ENCODE data around the gene CLCN1.
"Not testable (repeated sequence)": the region's sequence is repeated elsewhere in the genome, so short reads cannot be mapped to it uniquely, and the experiment has no call there.

CLCN1 gene

GRCh38 chr7:143315776-143316175 is at the start of gene CLCN1:
Gene CLCN1 (plus strand): TSS chr7:143316111. CDS start chr7:143316213, 102 bp downstream.
- no peak for FAIRE-seq
- DNase-seq (ENCODE audit: insufficient read length, low spot score), result no peak

- DNase-seq (ENCODE audit: insufficient read length, low spot score), result no peak
- no peak for FAIRE-seq
Observed at GRCh38 chr7:143269251-143269650, 46.7 kb upstream of the CLCN1 start.

- DNase-seq (ENCODE audit: insufficient read length, low spot score), result no peak
- no peak for FAIRE-seq
Observed at GRCh38 chr7:143271240-143271639, 44.7 kb upstream of the CLCN1 start.

- FAIRE-seq, result no peak
- DNase-seq (ENCODE audit: insufficient read length, low spot score), result no peak
Observed at GRCh38 chr7:143272871-143273270, 43.0 kb upstream of the CLCN1 start.

GRCh38 chr7:143279186-143280098 is 36.5 kb upstream of the CLCN1 start:
- FAIRE-seq (no peak), DNase-seq (ENCODE audit: insufficient read length, low spot score) (no peak)

GRCh38 chr7:143280160-143280559 is 35.8 kb upstream of the CLCN1 start:
- FAIRE-seq (no peak), DNase-seq (ENCODE audit: insufficient read length, low spot score) (no peak)

GRCh38 chr7:143280566-143280965 is 35.3 kb upstream of the CLCN1 start:
- DNase-seq (ENCODE audit: insufficient read length, low spot score), result no peak
- no peak for FAIRE-seq

GRCh38 chr7:143281529-143281928 is 34.4 kb upstream of the CLCN1 start:
- no peak for DNase-seq (ENCODE audit: insufficient read length, low spot score)
- no peak for FAIRE-seq

- no peak for DNase-seq (ENCODE audit: insufficient read length, low spot score)
- FAIRE-seq, result no peak
Observed at GRCh38 chr7:143282124-143282523, 33.8 kb upstream of the CLCN1 start.

- FAIRE-seq, result no peak
- DNase-seq (ENCODE audit: insufficient read length, low spot score), result no peak
Observed at GRCh38 chr7:143283381-143283780, 32.5 kb upstream of the CLCN1 start.

- DNase-seq (ENCODE audit: insufficient read length, low spot score) (no peak), FAIRE-seq (no peak)
Observed at GRCh38 chr7:143284591-143285469, 31.1 kb upstream of the CLCN1 start, which contains the start of gene TMEM139. Gene TMEM139 (plus strand): TSS chr7:143284958. CDS start chr7:143285958, 1,000 bp downstream.

- DNase-seq (ENCODE audit: insufficient read length, low spot score), result no peak
- no peak for FAIRE-seq
Observed at GRCh38 chr7:143285470-143285778, 30.5 kb upstream of the CLCN1 start.

- no peak for DNase-seq (ENCODE audit: insufficient read length, low spot score)
- FAIRE-seq, result no peak
Observed at GRCh38 chr7:143285806-143286521, 29.9 kb upstream of the CLCN1 start.

GRCh38 chr7:143286522-143286890 is 29.4 kb upstream of the CLCN1 start:
- DNase-seq (ENCODE audit: insufficient read length, low spot score) (no peak), FAIRE-seq (no peak)

GRCh38 chr7:143287339-143287934 is 28.5 kb upstream of the CLCN1 start:
- peak; percentile 23 for FAIRE-seq

GRCh38 chr7:143287935-143288826 is 27.7 kb upstream of the CLCN1 start, which contains the start of gene CASP2:
Gene CASP2 (plus strand): TSS chr7:143288351. CDS start chr7:143288456, 105 bp downstream.
- peak; percentile 78 for FAIRE-seq
- DNase-seq (ENCODE audit: insufficient read length, low spot score), result peak; percentile 92

More at GRCh38 chr7:143287339-143287934, 28.5 kb upstream of the CLCN1 start:
- no peak for DNase-seq (ENCODE audit: insufficient read length, low spot score)

GRCh38 chr7:143288836-143289235 is 27.1 kb upstream of the CLCN1 start:
- FAIRE-seq (no peak), DNase-seq (ENCODE audit: insufficient read length, low spot score) (no peak)

- DNase-seq (ENCODE audit: insufficient read length, low spot score) (no peak), FAIRE-seq (no peak)
Observed at GRCh38 chr7:143289421-143289820, 26.5 kb upstream of the CLCN1 start.

- FAIRE-seq; DNase-seq (ENCODE audit: insufficient read length, low spot score): not testable (repeated sequence)
Observed at GRCh38 chr7:143289888-143290287, 26.0 kb upstream of the CLCN1 start.

Measured in GM19239 (cell line).